Pancreas (tissue), 10 donors: Measurements from ENCODE around the gene RIPOR3. TPM values are rescaled to one million over a fixed set of nuclear protein-coding genes. Genes with fewer than 3 reads are reported as not detected.
A peak's percentile ranks its signal among the peaks of the same experiment; 100 is the strongest.

Experiments
- ATAC-seq, 4 donors: fragments of 200-7000 bp; cut with Tn5 transposase; one replicate each; pipeline versions ENCODE4 v1.8.0 to v1.9.1; 2020; ENCODE audit warnings: mild to moderate bottlenecking in 4 of 4, moderate library complexity in 4 of 4
- DNase-seq, 6 donors: peaks; one replicate each; pipeline ENCODE4 v3.0.0-alpha.2; 2020
- FAIRE-seq: peaks from 2 replicates; lab custom pipeline; 2012; peaks lifted over from hg19 to GRCh38; lab: Jason Lieb, UNC
- H3K27ac ChIP-seq, 4 donors: fragments of 200-600 bp; sonication (generic); 1 replicate in 3 of 4; 2 replicates in 1 of 4; pipeline versions ENCODE4 v1.5.0 to v1.8.0; 2020
- H3K27me3 ChIP-seq, 4 donors: fragments of 200-600 bp; one replicate each; pipeline ENCODE4 v1.8.0; 2021
- H3K36me3 ChIP-seq, 3 donors: fragments of 200-600 bp; sonication (generic) in 1 of 3; one replicate each; pipeline versions ENCODE4 v1.5.0 to v1.8.0; 2020 to 2021
- H3K4me1 ChIP-seq, 3 donors: fragments of 200-600 bp; one replicate each; pipeline ENCODE4 v1.8.0; 2021
- H3K4me3 ChIP-seq, 4 donors: fragments of 200-600 bp; sonication (generic) in 2 of 4; one replicate each; pipeline versions ENCODE4 v1.5.0 to v1.8.0; 2020 to 2021
- H3K9me3 ChIP-seq, 4 donors: fragments of 200-600 bp; one replicate each; pipeline ENCODE4 v1.8.0; 2021
- CTCF ChIP-seq, 4 donors: fragments of 200-600 bp; sonication (generic) in 3 of 4; IDR thresholded peaks; one replicate each; pipeline versions ENCODE4 v1.5.0 to v1.8.0; 2021; ENCODE audit warnings: antibody characterized with exemption in 4 of 4
- WGBS, 2 donors: extraction: QIAGEN DNeasy Blood & Tissue Kit; methylation state at CpG; one replicate each; pipeline ENCODE4 v1.1.7; 2013; 5-methylcytosine and 5-hydroxymethylcytosine counted together
- intact Hi-C, 3 donors: fragments of 100-400 bp; cut with DNase I; formaldehyde crosslinking; loops; one replicate each; pipeline versions ENCODE4 v1.11.1 to v1.14.2; 2022
- polyA plus RNA-seq, 2 donors: library from polyadenylated mRNA; stranded (reverse); fragments of 200-250 nt; gene quantifications; one replicate each; pipeline ENCODE4 v1.2.3, GENCODE V29; 2013
- total RNA-seq, 6 donors: library from RNA; stranded (reverse); fragmentation: NEBNext Ultra II Directional in 4 of 6; extraction: Animal tissue kit (Norgen Biotek cat#: 25700) in 4 of 6; gene quantifications; one replicate each; pipeline versions ENCODE4 v1.2.1 to v1.2.4, GENCODE V29; 2021 to 2023
- donor health status: healthy with polysubstance abuse.
- donor health status: DM: no; HTN: no; CAD: no; lungs with moderate emphysema.
- donor health status: DM: no; HTN: no; CAD: no.
- donor health status: control.
- donor health status: control.
- donor health status: Bipolar disorder and iron deficiency.
- donor health status: DM: yes; HTN: yes; CAD: no.
- donor health status: DM: no; HTN: no; CAD: no.
- donor health status: DM: no; HTN: no; CAD: no.
- donor health status: DM: yes; HTN: yes; CAD: no.

Gene RIPOR3
- total and polyA plus RNA-seq, 8 donors, result 0.67 to 11.3 (median 2.1) TPM

- no peak for DNase-seq
- Histone ChIP-seq H3K9me3 (no peaks in the 10 kb centered on the region), H3K4me3 (no peak overlapping the region), H3K4me1 (peaks cover 0 to 4% (median 0%) of the 10 kb centered on the region in 3 donors), H3K36me3 (peaks cover 0 to 14% (median 8%) of the 10 kb centered on the region in 3 donors), H3K27me3 (no peaks in the 10 kb centered on the region), H3K27ac (no peak overlapping the region)
- ATAC-seq, result no peak
- FAIRE-seq, result no peak
- intact Hi-C loops, result no loop called here
- no peak for TF ChIP-seq CTCF (IDR thresholded peaks at IDR 0.05)
- 76 to 82% methylated on average over 4 of the region's 4 CpGs for WGBS, 2 donors
Measured at GRCh38 chr20:50558483-50558925, 132.8 kb downstream of the RIPOR3 start.

GRCh38 chr20:50557549-50558134 lies 133.7 kb downstream of the RIPOR3 start:
- 96% methylated on average over 11 of the region's 11 CpGs for WGBS, 2 donors

GRCh38 chr20:50555662-50556061 lies 135.7 kb downstream of the RIPOR3 start:
- peak in 2 of 4 donors; percentile 31 to 56 for ATAC-seq
- Histone ChIP-seq H3K36me3 (no peaks in the 10 kb centered on the region), H3K4me3 (no peak overlapping the region), H3K9me3 (no peaks in the 10 kb centered on the region), H3K27me3 (no peaks in the 10 kb centered on the region), H3K27ac (no peak overlapping the region), H3K4me1 (peaks cover 0 to 4% (median 0%) of the 10 kb centered on the region in 3 donors)
- TF ChIP-seq CTCF (IDR thresholded peaks at IDR 0.05), result no peak
- 33 to 46% methylated on average over 5 of the region's 5 CpGs for WGBS, 2 donors
- FAIRE-seq, result no peak
- intact Hi-C loops, result no loop called here
- DNase-seq, result no peak

More at GRCh38 chr20:50557549-50558134, 133.7 kb downstream of the RIPOR3 start:
- no peak overlapping the region for H3K27ac ChIP-seq
- peaks cover 0 to 13% (median 8%) of the 10 kb centered on the region in 3 donors for H3K36me3 ChIP-seq
- FAIRE-seq (no peak), DNase-seq (no peak), ATAC-seq (no peak)
- no peak for TF ChIP-seq CTCF (IDR thresholded peaks at IDR 0.05)
- H3K4me1 ChIP-seq, result peaks cover 0 to 4% (median 0%) of the 10 kb centered on the region in 3 donors
- intact Hi-C loops, result no loop called here
- H3K4me3 ChIP-seq, result no peak overlapping the region
- no peaks in the 10 kb centered on the region for H3K9me3 ChIP-seq
- no peaks in the 10 kb centered on the region for H3K27me3 ChIP-seq

GRCh38 chr20:50554694-50555579 lies 136.4 kb downstream of the RIPOR3 start:
- H3K36me3 ChIP-seq, result no peaks in the 10 kb centered on the region
- no peak for TF ChIP-seq CTCF (IDR thresholded peaks at IDR 0.05)
- peaks cover 0 to 4% (median 0%) of the 10 kb centered on the region in 3 donors for H3K4me1 ChIP-seq
- WGBS, 2 donors, result 97 to 99% methylated on average over 4 of the region's 4 CpGs
- DNase-seq (no peak), ATAC-seq (no peak), FAIRE-seq (no peak)
- H3K27ac ChIP-seq, result no peak overlapping the region
- no peaks in the 10 kb centered on the region for H3K27me3 ChIP-seq
- intact Hi-C loops, result no loop called here
- H3K9me3 ChIP-seq, result no peaks in the 10 kb centered on the region
- H3K4me3 ChIP-seq, result no peak overlapping the region
